K562 (cell line): Measurements from ENCODE around the gene PSMD13. TPM values are rescaled to one million over a fixed set of nuclear protein-coding genes. Genes with fewer than 3 reads are reported as not detected.

ENCODE experiments used
- EHMT2 ChIP-seq: fragments of 450-650 bp; IDR thresholded peaks from 2 replicates; pipeline ENCODE4 v1.6.1; 2018; ENCODE audit warnings: antibody characterized with exemption
- HDAC1 ChIP-seq, 2 experiments: fragments of 450-650 bp; IDR thresholded peaks; 2 replicates each; pipeline ENCODE4 v1.6.1; 2016 to 2017; ENCODE audit warnings: inconsistent platforms in 1 of 2, mild to moderate bottlenecking in 1 of 2, moderate library complexity in 1 of 2
- KLF1 ChIP-seq: fragments of 450-650 bp; IDR thresholded peaks from 2 replicates; pipeline ENCODE4 v1.6.1; 2016; ENCODE audit warnings: missing genetic modification characterization, missing compliant biosample characterization
- NFATC3 ChIP-seq: fragments of 450-650 bp; IDR thresholded peaks from 2 replicates; pipeline ENCODE4 v1.6.1; 2017; ENCODE audit warnings: mild to moderate bottlenecking
- OTX1 ChIP-seq: fragments of 450-650 bp; formaldehyde crosslinking; IDR thresholded peaks from 2 replicates; pipeline ENCODE4 v1.4.0; 2022; ENCODE audit warnings: mild to moderate bottlenecking
- POLR2A ChIP-seq: fragments of 450-650 bp; conservative IDR thresholded peaks from 2 replicates; pipeline ENCODE4 v1.6.1; 2016
- polyA plus RNA-seq, 8 experiments: library from polyadenylated mRNA; depleted of rRNA in 4 of 8; stranded (reverse) in 5 of 8; unstranded in 3 of 8; fragments of >200 nt; fragmentation: Nextera tagmentation in 2 of 8; fragmentation: Illumina TruSeq in 1 of 8; extraction: Ambion mirVana in 2 of 8; extraction: Trizol in 1 of 8; gene quantifications; 2 replicates each; pipeline versions ENCODE4 v1.2.1 to v1.2.3, GENCODE V29; 2011 to 2014; ENCODE audit warnings: inconsistent platforms in 1 of 8, missing spikeins in 1 of 8
- total RNA-seq, 7 experiments: library from RNA; depleted of rRNA in 6 of 7; stranded (reverse); fragments of >200 nt in 6 of 7; fragmentation: Illumina TruSeq in 2 of 7; extraction: Trizol in 2 of 7; gene quantifications; 2 replicates each; pipeline versions ENCODE4 v1.2.1 to v1.2.3, GENCODE V29; 2011 to 2021; ENCODE audit warnings: low replicate concordance in 1 of 7
- TF ChIP-seq, protein P1 (sequence below): fragments of 200-600 bp; sonication (generic); IDR thresholded peaks from one replicate; pipeline ENCODE4 v1.6.1; 2012; ENCODE audit warnings: mild to moderate bottlenecking, low read depth, low read length, inconsistent platforms
- TF ChIP-seq, protein P2 (sequence below): fragments of 450-650 bp; formaldehyde crosslinking; IDR thresholded peaks from 2 replicates; pipeline ENCODE4 v1.4.0; 2020; ENCODE audit warnings: mild to moderate bottlenecking, moderate library complexity
- TF ChIP-seq, protein P3 (sequence below): fragments of 450-650 bp; IDR thresholded peaks from 2 replicates; pipeline ENCODE4 v1.7.0; 2016; ENCODE audit warnings: borderline replicate concordance
- TF ChIP-seq, protein P4 (sequence below): conservative IDR thresholded peaks from 2 replicates; pipeline ENCODE4 v1.6.1; 2011; ENCODE audit warnings: low read depth, mild to moderate bottlenecking, low read length; ENCODE audit not compliant: control insufficient read depth
- TF ChIP-seq, protein P5 (sequence below): fragments of 450-650 bp; IDR thresholded peaks from 2 replicates; pipeline ENCODE4 v1.6.1; 2017; ENCODE audit warnings: antibody characterized with exemption

PSMD13 gene
- total and polyA plus RNA-seq, 9 of the 15 experiments (the other 6 are each of a cell fraction or from before 2014, with no cell fraction given), result 185 to 383 (median 267) TPM

DNA sequence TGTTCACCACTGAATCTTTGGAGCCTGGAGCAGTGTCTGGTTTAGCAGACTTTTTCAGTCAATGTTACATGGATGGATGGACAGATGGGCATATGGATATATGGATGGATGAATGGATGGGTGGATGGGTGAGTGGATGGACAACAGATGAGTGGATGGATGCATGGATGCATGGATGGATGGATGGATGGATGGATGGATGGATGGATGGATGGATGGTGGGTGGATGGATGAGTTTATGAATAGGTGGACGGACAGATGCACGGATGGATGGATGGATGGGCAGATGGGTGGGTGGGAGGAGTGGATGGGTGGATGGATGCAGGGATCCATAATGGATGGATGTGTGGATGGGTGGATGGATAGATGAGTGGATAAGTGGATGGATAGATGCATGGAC is 19.0 kb downstream of the PSMD13 start (continued):
- TF ChIP-seq, protein P1, sequence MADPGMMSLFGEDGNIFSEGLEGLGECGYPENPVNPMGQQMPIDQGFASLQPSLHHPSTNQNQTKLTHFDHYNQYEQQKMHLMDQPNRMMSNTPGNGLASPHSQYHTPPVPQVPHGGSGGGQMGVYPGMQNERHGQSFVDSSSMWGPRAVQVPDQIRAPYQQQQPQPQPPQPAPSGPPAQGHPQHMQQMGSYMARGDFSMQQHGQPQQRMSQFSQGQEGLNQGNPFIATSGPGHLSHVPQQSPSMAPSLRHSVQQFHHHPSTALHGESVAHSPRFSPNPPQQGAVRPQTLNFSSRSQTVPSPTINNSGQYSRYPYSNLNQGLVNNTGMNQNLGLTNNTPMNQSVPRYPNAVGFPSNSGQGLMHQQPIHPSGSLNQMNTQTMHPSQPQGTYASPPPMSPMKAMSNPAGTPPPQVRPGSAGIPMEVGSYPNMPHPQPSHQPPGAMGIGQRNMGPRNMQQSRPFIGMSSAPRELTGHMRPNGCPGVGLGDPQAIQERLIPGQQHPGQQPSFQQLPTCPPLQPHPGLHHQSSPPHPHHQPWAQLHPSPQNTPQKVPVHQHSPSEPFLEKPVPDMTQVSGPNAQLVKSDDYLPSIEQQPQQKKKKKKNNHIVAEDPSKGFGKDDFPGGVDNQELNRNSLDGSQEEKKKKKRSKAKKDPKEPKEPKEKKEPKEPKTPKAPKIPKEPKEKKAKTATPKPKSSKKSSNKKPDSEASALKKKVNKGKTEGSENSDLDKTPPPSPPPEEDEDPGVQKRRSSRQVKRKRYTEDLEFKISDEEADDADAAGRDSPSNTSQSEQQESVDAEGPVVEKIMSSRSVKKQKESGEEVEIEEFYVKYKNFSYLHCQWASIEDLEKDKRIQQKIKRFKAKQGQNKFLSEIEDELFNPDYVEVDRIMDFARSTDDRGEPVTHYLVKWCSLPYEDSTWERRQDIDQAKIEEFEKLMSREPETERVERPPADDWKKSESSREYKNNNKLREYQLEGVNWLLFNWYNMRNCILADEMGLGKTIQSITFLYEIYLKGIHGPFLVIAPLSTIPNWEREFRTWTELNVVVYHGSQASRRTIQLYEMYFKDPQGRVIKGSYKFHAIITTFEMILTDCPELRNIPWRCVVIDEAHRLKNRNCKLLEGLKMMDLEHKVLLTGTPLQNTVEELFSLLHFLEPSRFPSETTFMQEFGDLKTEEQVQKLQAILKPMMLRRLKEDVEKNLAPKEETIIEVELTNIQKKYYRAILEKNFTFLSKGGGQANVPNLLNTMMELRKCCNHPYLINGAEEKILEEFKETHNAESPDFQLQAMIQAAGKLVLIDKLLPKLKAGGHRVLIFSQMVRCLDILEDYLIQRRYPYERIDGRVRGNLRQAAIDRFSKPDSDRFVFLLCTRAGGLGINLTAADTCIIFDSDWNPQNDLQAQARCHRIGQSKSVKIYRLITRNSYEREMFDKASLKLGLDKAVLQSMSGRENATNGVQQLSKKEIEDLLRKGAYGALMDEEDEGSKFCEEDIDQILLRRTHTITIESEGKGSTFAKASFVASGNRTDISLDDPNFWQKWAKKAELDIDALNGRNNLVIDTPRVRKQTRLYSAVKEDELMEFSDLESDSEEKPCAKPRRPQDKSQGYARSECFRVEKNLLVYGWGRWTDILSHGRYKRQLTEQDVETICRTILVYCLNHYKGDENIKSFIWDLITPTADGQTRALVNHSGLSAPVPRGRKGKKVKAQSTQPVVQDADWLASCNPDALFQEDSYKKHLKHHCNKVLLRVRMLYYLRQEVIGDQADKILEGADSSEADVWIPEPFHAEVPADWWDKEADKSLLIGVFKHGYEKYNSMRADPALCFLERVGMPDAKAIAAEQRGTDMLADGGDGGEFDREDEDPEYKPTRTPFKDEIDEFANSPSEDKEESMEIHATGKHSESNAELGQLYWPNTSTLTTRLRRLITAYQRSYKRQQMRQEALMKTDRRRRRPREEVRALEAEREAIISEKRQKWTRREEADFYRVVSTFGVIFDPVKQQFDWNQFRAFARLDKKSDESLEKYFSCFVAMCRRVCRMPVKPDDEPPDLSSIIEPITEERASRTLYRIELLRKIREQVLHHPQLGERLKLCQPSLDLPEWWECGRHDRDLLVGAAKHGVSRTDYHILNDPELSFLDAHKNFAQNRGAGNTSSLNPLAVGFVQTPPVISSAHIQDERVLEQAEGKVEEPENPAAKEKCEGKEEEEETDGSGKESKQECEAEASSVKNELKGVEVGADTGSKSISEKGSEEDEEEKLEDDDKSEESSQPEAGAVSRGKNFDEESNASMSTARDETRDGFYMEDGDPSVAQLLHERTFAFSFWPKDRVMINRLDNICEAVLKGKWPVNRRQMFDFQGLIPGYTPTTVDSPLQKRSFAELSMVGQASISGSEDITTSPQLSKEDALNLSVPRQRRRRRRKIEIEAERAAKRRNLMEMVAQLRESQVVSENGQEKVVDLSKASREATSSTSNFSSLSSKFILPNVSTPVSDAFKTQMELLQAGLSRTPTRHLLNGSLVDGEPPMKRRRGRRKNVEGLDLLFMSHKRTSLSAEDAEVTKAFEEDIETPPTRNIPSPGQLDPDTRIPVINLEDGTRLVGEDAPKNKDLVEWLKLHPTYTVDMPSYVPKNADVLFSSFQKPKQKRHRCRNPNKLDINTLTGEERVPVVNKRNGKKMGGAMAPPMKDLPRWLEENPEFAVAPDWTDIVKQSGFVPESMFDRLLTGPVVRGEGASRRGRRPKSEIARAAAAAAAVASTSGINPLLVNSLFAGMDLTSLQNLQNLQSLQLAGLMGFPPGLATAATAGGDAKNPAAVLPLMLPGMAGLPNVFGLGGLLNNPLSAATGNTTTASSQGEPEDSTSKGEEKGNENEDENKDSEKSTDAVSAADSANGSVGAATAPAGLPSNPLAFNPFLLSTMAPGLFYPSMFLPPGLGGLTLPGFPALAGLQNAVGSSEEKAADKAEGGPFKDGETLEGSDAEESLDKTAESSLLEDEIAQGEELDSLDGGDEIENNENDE, result no peak
- 0 out of 2 replicates have a peak, but pooled peaks have one; percentile 22 for TF ChIP-seq OTX1 (CRISPR knock-in tag)
- TF ChIP-seq POLR2A, result no peak
- TF ChIP-seq, protein P2, sequence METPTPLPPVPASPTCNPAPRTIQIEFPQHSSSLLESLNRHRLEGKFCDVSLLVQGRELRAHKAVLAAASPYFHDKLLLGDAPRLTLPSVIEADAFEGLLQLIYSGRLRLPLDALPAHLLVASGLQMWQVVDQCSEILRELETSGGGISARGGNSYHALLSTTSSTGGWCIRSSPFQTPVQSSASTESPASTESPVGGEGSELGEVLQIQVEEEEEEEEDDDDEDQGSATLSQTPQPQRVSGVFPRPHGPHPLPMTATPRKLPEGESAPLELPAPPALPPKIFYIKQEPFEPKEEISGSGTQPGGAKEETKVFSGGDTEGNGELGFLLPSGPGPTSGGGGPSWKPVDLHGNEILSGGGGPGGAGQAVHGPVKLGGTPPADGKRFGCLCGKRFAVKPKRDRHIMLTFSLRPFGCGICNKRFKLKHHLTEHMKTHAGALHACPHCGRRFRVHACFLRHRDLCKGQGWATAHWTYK, result no peak
- TF ChIP-seq HDAC1 (IDR thresholded peaks at IDR 0.05), result 0 out of 4 replicates have a peak, but pooled peaks of 1 of the 2 experiments have one; percentile 12
- TF ChIP-seq EHMT2, result peak; percentile 40; the same call in 1 of the 2 replicates
- TF ChIP-seq, protein P3, sequence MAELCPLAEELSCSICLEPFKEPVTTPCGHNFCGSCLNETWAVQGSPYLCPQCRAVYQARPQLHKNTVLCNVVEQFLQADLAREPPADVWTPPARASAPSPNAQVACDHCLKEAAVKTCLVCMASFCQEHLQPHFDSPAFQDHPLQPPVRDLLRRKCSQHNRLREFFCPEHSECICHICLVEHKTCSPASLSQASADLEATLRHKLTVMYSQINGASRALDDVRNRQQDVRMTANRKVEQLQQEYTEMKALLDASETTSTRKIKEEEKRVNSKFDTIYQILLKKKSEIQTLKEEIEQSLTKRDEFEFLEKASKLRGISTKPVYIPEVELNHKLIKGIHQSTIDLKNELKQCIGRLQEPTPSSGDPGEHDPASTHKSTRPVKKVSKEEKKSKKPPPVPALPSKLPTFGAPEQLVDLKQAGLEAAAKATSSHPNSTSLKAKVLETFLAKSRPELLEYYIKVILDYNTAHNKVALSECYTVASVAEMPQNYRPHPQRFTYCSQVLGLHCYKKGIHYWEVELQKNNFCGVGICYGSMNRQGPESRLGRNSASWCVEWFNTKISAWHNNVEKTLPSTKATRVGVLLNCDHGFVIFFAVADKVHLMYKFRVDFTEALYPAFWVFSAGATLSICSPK, result no peak
- no peak for TF ChIP-seq NFATC3
- TF ChIP-seq KLF1 (tag), result no peak
- TF ChIP-seq, protein P4, sequence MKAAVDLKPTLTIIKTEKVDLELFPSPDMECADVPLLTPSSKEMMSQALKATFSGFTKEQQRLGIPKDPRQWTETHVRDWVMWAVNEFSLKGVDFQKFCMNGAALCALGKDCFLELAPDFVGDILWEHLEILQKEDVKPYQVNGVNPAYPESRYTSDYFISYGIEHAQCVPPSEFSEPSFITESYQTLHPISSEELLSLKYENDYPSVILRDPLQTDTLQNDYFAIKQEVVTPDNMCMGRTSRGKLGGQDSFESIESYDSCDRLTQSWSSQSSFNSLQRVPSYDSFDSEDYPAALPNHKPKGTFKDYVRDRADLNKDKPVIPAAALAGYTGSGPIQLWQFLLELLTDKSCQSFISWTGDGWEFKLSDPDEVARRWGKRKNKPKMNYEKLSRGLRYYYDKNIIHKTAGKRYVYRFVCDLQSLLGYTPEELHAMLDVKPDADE, result no peak
- TF ChIP-seq, protein P5, sequence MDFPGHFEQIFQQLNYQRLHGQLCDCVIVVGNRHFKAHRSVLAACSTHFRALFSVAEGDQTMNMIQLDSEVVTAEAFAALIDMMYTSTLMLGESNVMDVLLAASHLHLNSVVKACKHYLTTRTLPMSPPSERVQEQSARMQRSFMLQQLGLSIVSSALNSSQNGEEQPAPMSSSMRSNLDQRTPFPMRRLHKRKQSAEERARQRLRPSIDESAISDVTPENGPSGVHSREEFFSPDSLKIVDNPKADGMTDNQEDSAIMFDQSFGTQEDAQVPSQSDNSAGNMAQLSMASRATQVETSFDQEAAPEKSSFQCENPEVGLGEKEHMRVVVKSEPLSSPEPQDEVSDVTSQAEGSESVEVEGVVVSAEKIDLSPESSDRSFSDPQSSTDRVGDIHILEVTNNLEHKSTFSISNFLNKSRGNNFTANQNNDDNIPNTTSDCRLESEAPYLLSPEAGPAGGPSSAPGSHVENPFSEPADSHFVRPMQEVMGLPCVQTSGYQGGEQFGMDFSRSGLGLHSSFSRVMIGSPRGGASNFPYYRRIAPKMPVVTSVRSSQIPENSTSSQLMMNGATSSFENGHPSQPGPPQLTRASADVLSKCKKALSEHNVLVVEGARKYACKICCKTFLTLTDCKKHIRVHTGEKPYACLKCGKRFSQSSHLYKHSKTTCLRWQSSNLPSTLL, result no peak
